GM21717 (cell line): ENCODE measurements around the gene LDHB.
"Not testable (repeated sequence)": the region's sequence is repeated elsewhere in the genome, so short reads cannot be mapped to it uniquely, and the experiment has no call there.

ENCODE experiments used
- ATAC-seq: cut with Tn5 transposase; IDR thresholded peaks from one replicate; pipeline ENCODE4 v1.9.1; 2021; ENCODE audit warnings: mild to moderate bottlenecking, moderate library complexity; ENCODE audit not compliant: unreplicated experiment

LDHB gene

GRCh38 chr12:21614506-21614905 is 43.1 kb downstream of the LDHB start:
- no peak for ATAC-seq

GRCh38 chr12:21613931-21614330 is 43.7 kb downstream of the LDHB start:
- ATAC-seq = no peak

- ATAC-seq = no peak
These were observed 49.4 kb downstream of the LDHB start for GRCh38 chr12:21608196-21608595.

- no peak for ATAC-seq
These were observed 49.9 kb downstream of the LDHB start for GRCh38 chr12:21607701-21608100.

- ATAC-seq = no peak
These were observed 51.5 kb downstream of the LDHB start for GRCh38 chr12:21606175-21606574.

- no peak for ATAC-seq
These were observed 53.2 kb downstream of the LDHB start, which contains the start of gene GYS2 for GRCh38 chr12:21604245-21605101. Gene GYS2, minus strand, starts transcription at chr12:21604847. Its CDS starts 255 bp downstream, at chr12:21604592.

- no peak for ATAC-seq
These were observed 54.9 kb downstream of the LDHB start for GRCh38 chr12:21602774-21603173.

GRCh38 chr12:21600196-21600595 is 57.4 kb downstream of the LDHB start:
- no peak for ATAC-seq

GRCh38 chr12:21599143-21599999 is 58.3 kb downstream of the LDHB start:
- ATAC-seq = no peak

- no peak for ATAC-seq
These were observed 59.0 kb downstream of the LDHB start for GRCh38 chr12:21598651-21599050.

- ATAC-seq = not testable (repeated sequence)
These were observed 62.3 kb downstream of the LDHB start for GRCh38 chr12:21595356-21595755.

- no peak for ATAC-seq
These were observed 72.2 kb downstream of the LDHB start for GRCh38 chr12:21585485-21585884.
